HG03139 (cell line): Measurements from ENCODE around the gene ANTXR1.
"Not testable (repeated sequence)": the region's sequence is repeated elsewhere in the genome, so short reads cannot be mapped to it uniquely, and the experiment has no call there.

Source experiments
- ATAC-seq: cut with Tn5 transposase; IDR thresholded peaks from one replicate; pipeline ENCODE4 v1.9.1; 2021; ENCODE audit not compliant: unreplicated experiment

ANTXR1 gene

DNA sequence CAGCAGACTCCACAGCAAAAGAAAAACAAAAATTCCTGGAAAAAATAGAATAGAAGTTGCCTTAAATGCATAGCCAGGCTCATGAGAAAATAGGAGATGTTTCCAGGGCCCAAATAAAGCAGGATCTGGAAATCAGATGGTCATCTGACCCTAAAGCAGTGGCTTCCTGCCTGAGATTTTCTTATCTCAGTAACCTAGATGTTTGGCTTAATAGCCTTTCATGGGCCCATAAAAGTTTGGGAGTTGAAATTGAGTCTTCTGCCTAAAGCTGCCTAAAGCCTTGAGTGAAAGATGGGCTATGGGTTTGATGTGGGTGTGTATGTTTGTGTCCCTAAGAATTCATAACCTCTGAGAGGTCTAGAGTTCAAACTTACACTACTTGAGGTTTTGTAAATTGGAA is 149.1 kb downstream of the ANTXR1 start:
- no peak for ATAC-seq

DNA sequence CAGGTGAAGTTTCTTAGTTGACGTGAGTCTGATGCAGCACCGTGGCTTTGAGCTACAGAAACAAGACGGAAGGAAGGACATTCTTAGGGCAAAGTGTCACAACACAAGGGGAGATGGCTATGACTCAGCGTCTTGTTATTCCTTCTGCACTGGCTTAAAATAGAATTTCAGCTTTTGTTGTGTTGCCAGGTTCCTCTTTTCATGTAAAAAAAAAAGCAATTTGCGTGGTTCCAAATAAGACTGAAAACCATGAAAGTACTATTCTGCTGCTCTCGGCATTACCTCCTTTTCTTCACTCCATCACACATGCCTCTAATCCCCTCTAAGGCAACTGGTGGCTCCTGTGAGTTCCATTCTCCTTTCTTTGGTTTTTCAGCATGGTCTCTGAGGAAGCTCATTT is 150.1 kb downstream of the ANTXR1 start:
- no peak for ATAC-seq

DNA sequence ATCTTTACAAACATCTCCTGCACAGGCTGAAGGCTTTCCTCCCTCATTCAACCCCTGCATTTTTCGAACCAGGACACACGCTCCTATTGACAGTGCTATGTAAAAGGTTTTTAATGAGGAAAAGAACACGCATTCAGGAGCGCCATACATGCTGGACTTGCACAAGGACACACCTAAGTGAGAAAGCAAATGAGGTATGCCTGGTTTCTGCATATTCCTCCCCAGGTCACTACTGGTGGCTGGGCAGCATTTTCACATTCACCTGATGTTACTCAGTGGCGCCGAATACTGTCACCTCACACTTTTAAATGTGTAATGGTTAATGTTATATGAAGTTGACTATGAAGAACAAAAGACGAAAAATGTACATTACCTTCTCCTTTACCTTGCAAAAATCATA is 150.6 kb downstream of the ANTXR1 start:
- no peak for ATAC-seq

DNA sequence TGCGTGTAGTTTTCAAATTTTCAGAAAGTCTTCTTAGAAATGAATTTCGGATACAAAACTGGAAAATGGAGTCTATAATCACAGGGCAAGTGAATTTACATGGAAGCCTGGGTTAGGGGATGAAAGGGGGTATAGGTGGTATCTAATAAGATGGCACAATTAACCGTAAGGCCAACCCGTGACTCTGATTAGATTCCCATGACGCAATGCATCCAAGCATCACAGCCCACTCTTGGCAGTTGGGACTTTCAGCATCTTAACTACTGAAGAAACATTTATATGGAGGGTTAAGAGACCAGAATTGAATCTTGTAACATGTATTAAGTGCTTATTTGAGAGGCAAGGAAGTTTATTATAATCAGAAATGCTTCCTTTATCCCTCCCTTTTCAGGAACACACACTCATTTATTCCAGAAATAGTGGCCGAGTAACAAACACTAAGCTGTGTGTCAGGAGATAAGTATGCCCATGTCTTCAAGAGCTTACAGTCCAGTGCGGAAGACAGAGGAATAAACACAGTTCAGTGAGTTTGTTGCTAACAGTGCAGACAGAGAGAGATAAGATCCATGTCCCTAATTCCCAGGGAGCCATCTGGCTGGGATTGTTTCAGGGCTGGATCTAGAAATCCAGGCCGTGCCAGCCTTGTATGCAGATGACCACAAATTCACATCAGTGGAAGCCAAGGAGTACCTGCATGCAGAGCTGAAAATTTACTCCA is 151.2 kb downstream of the ANTXR1 start:
- no peak for ATAC-seq

DNA sequence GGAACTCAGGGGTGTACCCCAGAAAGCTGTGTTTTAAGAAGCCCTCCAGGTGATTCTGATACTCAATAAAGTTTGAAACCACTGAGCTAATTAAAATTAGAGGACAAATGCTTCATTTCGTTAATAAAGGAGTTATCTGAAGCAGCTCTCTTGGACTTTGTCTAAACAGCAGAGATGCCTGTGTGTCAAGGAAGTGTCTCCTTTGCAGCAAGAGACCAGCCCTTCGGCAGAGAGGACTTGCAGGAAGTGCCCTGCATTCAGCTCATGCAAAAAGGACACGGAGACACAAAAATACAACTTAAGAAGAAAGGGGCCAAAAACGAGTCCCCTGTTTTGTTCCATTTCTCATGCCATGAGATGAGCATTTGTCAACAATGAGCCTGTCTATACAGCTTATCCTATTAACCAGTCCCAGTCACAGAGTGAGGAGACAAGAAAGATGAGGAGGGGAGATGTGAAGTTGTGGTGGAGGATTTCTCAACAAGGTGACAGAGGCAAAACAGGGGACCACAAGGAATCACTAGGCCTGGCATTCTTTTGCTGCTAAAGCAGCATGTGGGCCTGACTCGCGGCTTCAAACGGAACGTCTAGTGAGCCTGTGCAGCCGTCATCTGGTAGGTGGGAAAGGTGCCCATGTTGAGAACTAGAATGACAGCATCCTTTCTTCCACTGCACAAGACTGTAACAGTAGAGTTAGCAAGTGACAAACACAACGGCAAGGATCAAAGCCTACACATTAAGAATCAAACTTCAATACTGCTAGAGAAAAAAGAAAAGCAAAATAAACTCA is 152.3 kb downstream of the ANTXR1 start:
- no peak for ATAC-seq

DNA sequence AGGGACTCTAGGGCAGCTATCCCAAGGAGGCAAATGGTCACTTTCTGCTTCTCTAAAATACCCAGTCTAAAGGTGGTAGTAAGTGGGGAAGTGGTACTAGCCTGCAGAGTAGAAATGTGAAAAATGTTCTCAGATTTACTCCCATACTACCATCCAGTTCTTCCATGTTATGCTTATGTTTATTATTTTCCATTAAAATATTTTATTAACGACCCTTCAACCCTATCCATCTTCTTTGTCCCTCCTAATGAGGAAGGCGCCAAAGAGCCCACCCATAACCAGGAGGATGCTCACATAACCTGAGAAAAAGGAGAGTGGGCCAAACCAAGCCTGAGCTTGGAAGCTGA is 153.5 kb downstream of the ANTXR1 start:
- ATAC-seq = no peak

DNA sequence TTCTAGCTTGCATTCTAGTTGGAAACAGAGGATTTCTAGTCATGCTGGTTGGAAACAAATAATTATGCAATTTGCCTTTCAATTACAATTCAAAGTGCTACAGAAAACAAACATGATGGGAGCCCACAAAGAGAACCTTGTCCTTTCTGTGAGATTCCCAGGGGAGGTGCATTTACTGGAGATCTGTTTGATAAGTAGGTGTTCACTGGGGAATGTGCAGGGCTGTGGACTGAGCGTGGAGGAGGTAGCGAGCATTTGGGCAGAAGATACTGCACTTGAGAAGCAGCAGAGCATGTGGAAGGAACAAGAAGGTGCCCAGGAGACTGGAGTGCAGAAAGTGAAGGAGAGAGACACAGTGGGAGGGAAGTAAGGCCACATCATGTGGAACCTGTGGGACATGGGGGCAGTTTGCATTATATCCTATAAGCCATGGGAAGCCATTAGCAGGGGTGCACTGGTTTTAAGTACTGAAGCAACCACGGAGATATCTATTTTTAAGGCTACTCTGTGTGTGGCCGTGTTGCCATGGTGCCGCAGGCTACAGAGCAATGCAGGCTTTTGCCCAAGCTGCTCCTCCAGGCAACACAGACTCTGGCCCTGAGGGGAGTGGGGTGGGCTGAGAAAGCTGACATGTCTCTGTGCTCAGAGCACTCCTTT is 154.0 kb downstream of the ANTXR1 start:
- no peak for ATAC-seq

DNA sequence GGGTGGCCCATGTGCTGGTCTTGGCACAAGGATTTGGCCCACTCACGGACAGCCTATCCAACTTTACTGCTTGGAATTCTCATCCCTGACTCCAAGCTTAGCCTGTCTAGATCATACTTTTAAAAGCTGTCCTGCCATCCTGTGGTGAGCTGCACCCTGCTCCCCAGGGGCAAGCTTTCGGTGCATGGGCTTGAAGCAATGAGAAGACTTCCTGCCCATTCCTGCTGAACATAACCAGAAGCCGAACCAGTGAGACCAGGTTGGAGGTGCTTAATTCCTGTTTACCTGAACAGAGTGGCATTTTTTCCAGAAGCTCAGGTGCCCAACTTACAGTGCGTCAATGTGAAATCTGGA is 154.5 kb downstream of the ANTXR1 start:
- ATAC-seq = no peak

DNA sequence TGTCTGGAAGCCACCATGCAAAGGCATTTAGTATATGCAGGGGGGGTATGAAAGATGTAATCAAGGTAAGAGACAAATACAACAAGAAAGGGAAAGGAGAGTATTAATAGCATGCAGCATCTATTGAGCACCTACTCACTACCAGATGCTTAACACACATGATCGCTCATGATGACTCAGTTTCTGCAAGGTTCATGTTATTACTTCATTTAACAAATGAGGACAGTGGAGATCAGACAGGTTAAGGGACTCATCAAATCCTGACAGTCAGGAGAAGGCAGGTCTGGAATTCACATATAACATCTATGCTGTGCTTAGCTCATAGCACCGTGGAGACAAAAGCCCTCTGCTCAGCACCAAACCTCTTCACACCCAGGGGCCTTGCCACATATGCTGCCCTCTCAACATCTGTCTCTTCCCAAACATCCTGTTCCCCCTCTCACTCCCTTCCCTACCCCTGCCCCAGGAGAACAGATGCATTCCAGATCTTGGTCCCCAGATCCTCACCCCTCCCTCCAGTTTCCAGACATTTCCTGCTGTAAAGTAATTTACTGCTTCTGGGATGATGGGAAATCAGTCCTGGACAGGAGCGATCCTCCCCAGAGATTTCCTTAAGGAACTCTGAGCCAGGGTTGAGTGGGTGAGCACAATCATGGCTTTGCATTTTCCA is 155.3 kb downstream of the ANTXR1 start:
- ATAC-seq = no peak

DNA sequence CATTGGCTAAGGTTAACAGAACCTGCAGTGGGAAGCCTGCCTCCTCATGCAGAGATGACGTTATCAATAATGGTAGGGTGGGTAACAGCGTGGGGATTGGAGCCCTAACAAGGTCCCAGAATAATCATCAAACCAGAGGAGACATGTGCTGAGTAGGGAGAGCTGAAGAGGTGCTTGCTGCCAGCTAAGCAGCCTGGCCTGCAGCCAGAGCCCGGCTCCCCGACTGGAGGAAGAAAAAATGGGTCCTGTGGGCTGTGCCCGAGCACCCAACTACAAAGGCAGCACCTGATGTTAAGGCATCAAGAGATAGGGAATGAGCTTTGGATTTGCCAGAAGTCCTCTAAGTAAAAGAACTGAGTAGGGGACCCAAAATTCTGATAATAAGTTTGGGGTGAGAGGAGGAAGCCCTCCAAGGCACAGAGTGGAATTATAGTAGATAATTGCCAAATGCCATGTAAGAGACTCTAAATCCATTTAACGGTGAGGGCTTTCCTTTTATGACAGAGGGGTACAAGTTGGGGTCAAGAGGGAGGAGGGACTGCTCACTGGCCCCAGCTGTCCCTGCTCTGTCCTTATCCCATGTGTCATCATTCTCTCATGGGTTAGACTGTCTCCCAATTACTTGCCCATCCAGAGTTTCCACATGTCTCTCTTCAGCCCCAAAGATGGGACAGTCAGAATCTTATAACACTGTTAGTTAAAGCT is 156.1 kb downstream of the ANTXR1 start:
- ATAC-seq = no peak

DNA sequence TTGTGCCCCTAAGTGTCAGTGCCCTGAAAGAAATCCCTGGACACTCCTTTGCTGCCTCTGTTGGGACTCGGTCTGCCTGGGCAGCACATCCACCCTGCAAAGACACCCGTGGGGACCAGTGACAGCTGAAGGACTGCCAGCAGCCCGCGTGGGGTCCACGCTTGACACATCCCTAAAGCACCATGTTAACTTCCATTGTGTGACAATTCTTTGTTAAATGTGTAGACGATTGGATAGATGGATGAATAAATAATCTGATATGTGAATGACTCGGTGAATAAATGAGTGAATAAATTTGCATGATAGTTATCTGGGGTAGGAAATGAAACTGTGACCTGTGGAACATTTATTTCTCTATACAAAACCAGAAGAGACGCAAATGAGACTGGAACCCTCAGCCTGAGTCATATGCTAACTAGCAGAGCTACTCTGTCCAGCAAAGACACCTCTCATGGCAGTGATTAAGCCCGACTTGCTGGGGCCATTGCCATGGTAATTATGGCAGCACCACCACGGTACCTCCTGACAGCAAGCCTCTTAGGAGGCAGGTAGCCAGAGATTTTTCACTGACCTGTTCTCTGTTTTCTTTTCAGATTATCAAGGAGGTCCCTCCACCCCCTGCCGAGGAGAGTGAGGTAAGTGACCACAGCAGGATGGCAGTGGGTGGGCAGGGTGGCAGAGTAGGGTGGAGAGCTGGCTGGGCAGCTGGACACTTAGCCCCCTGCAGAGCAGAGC is 156.8 kb downstream of the ANTXR1 start:
- no peak for ATAC-seq

DNA sequence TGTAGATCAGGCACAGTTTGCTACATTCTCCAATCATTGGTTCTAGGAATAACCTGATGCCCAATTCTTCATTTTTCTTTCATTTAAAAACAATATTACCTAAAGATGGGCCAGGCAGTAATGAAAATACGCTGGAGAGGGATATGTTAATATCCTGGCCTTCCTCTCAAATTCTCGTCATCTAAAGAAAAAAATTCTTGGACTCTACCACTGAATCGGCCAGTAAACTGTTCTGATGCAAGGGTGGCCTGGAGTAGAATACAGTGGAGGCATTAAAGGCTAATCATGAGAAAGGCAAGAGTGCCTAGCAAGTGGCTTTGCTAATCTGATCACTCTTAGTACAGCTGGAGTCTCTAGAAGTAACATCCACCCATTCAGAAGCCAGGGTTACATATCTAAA is 157.7 kb downstream of the ANTXR1 start:
- ATAC-seq = no peak

DNA sequence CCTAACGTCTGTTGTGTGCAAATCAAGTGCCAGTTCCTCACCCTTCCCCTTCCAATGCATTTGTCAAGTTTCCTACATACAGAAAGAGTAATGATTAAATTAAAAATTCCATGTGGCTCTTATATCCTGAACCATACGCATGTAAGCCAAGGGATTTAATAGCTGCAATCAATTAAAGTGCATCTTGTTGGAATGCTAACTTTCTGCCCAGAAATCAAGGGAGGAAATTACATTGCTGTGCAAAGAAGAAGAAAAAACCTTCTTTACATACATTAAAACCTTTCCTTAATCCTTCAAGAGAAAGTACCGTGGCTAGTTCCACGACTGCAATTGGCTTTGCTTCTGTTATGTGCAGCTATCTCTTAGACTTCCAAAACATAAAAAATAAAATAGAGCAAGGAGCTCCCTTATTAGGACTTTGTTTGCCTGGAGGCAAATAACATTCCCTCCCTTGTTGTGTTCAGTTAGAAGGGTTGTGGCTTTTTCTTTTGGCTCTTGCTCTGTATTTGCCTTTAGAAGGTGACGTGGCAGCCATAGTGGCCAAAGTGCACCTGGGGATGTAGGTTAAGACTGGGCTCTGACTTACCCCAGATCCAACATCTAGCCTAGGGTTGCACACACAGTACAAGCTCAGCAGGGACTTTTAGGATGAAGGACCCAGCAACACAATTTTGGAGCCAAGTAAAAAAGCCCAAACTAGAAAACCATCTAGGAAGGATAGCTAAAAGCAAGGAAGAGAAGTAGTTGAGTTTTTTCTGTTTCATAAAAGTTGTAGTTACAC is 158.3 kb downstream of the ANTXR1 start:
- no peak for ATAC-seq

DNA sequence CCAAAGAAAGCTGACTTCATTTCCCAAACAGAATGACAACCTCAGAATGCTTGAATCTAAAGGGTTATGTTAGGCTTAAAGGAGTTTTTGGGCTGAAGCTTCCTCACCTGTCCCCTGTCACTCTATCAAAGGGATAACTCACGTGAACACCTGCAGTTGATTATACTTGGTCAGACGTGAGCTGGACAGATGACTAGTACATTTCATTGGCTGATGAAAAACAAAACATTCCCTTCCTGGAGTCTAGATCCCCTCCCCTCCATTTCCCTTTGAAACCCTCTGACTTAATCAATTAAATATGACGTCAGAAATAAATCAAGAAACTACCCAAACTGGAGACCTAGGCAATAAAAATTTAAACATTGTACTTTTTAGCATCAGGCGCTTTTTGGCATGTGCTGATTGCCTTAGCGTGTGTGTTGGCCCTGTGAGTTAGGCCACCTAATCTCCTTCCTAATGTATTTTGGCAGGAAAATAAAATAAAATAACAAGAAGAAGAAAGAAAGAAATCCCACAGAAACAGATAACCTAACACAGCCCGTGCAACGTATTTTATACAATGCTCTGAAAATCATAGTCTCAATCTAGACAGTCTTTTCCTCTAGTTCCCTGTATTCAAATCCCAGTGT is 159.0 kb downstream of the ANTXR1 start:
- ATAC-seq = no peak

DNA sequence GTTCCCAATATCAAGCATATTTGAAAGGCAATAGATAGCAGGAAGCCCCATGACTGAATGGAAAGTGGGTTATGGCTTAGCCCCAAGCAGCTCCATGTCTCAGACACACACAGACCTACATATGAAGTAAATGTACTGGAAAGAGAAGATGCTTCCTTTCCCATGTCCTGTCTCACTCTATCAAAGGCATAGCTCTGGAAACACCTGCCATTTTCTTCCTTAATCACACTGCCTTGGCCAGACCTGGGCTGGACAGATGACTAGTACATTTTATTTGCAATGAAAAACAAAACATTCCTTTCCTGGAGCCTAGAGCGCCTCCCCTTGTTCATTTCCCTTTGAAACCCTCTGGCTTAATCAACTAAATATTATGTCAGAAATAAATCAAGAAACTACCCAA is 160.7 kb downstream of the ANTXR1 start:
- ATAC-seq = no peak

DNA sequence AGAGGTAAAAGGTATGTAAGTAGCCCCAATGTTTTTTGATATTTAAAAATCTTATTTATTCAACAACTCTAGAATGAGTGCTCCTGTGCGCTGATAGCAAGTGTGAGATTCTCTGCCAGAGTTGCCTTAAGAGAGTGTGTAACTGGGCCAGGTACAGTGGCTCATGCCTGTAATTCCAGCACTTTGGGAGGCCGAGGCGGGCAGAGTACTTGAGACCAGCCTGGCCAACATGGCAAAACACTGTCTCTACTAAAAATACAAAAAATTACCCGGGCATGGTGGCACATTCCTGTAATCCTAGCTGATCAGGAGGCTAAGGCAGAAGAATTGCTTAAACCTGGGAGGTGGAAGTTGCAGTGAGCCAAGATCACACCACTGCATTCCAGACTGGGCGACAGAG is 161.2 kb downstream of the ANTXR1 start:
- ATAC-seq = not testable (repeated sequence)

DNA sequence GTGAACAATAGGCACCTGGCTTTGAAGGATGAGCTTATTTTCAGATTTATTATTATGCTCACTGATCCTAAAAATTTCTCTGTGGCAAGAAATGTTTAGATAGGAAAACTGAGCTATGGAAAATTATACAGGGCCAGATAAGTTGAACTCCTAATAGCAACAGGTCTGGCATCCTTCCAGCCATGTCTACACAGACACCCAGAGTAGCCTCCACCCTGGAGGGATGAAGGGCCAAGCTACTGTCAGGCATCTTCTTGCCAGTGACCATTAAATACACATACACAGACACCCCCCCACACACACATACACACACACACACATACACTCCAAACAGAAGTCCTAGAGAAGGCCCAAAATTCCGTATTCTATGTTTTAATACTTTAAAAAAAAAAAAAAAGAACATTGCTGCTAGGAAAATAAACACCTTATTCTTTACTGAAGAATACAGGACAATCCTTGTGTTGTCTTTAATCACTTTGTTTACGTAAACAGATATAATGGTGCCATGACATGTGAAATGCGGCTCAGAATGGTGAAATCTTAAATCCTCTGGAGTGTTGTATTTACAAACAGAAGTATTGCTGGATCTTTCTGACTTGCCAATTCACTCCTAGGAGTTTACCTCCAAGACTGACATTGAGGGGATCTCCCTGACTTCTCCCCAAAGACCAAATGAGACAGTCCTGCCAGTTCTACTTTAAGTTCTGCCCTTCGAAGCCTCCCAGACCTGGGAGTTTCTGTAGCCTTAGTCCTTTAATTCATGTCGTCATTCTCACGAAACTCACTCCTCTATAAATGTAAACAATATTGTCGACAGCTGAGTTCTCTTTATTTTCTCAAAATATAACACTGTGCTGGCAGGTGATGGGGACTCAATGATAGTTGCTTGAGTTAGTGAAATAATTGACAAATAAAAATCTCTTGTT is 163.1 kb downstream of the ANTXR1 start:
- ATAC-seq = no peak
